Measurements from ENCODE around the gene ZNF248.
"Not testable (repeated sequence)": the region's sequence is repeated elsewhere in the genome, so short reads cannot be mapped to it uniquely, and the experiment has no call there.

ZNF248 gene

DNA sequence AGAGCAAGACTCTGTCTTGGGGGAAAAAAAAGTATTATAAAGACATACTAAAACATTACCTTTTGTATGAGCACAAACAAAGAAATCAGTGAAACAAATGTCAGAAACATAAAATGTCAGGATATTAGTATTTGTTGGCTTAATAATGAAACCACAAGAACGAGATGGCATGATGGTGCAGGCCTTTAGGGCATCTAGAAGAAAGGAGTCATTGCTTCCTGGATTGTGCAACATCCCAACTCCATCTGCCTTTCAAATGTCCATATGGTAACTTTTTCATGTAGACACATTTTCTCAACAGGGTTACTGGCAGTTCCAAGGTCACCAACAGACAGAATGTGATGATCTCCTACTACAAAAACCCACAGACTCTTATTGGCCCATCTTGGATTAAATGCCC is 96.6 kb downstream of the ZNF248 start:
- H3K27me3 ChIP-seq (ENCODE audit: control insufficient read depth, insufficient read depth, low read length): no peaks in the 10 kb centered on the region
- H3K36me3 ChIP-seq (ENCODE audit: control insufficient read depth, insufficient read depth, low read length): no peaks in the 10 kb centered on the region
- H3K4me1 ChIP-seq (ENCODE audit: control insufficient read depth, insufficient read depth, low read length): no peaks in the 10 kb centered on the region
- H3K4me3 ChIP-seq (ENCODE audit: low read length): no peak overlapping the region
- no peak overlapping the region for H3K27ac ChIP-seq (ENCODE audit: low read depth, low read length)
- H3K9ac ChIP-seq (ENCODE audit: low read length): no peak overlapping the region

DNA sequence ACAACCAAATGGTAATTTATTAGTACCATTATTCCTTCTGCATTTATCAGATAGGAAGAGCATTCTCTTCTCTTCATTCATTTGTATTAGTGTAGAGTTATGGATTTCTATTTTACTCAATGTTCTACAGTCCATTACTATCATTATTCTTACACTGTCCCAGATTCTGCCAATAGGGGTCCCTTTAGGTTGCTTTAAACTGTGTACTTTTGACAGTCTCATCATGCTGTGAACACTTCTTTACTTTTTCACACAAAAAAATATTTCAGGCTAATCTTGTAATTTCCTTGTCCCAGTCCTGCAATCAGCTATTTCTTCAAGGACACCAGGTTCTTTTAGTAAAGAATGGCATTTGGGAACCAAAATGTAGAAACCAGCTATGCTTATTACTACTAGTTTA is 99.3 kb downstream of the ZNF248 start:
- no peaks in the 10 kb centered on the region for H3K36me3 ChIP-seq (ENCODE audit: control insufficient read depth, insufficient read depth, low read length)

DNA sequence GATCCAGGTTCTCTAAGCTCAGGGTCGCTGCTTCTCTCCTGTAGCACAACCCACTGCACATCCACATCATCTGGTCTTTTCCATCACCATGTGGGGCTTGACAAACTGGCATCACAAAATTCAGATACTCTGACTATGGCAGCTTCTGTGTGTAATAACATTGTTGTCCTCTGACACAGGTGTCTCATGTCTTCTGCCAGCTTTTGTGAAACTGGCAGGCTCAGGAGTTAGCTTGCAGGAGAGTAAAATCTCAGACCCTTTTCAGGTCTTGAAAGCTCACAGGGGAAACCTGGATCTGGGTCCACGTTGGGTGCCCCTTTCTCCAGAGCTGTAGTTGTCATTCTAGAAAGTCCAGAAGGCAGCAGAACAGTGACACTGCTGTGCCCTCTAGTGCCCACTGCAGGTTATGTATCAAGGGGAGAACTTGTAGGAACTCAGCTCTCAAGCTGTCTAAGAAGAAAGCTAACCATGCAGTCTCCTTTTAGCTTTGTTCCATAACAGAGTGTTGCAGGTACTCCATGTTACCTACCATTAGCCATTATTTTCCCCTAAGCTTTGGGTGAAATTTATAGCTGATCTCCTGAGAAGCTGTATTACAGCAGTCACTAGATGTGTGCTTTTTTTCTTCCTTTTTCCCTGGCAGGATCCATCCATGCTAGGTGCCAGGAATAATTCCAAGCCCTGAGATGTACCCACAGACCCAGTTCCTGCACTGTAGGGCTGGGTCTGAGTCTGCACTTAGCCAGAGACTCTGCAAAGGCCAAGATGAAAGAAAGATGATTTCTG is 102.7 kb downstream of the ZNF248 start:
- Histone ChIP-seq H3K4me3 (ENCODE audit: low read length) (no peak overlapping the region), H3K27ac (ENCODE audit: low read depth, low read length) (no peak overlapping the region), H3K36me3 (ENCODE audit: control insufficient read depth, insufficient read depth, low read length) (no peaks in the 10 kb centered on the region), H3K9ac (ENCODE audit: low read length) (no peak overlapping the region), H3K27me3 (ENCODE audit: control insufficient read depth, insufficient read depth, low read length) (no peaks in the 10 kb centered on the region), H3K4me1 (ENCODE audit: control insufficient read depth, insufficient read depth, low read length) (no peaks in the 10 kb centered on the region)

More for the DNA sequence above, 99.3 kb downstream of the ZNF248 start:
- Histone ChIP-seq H3K4me3 (ENCODE audit: low read length) (no peak overlapping the region), H3K27ac (ENCODE audit: low read depth, low read length) (no peak overlapping the region), H3K9ac (ENCODE audit: low read length) (no peak overlapping the region), H3K4me1 (ENCODE audit: control insufficient read depth, insufficient read depth, low read length) (no peaks in the 10 kb centered on the region), H3K27me3 (ENCODE audit: control insufficient read depth, insufficient read depth, low read length) (no peaks in the 10 kb centered on the region)

DNA sequence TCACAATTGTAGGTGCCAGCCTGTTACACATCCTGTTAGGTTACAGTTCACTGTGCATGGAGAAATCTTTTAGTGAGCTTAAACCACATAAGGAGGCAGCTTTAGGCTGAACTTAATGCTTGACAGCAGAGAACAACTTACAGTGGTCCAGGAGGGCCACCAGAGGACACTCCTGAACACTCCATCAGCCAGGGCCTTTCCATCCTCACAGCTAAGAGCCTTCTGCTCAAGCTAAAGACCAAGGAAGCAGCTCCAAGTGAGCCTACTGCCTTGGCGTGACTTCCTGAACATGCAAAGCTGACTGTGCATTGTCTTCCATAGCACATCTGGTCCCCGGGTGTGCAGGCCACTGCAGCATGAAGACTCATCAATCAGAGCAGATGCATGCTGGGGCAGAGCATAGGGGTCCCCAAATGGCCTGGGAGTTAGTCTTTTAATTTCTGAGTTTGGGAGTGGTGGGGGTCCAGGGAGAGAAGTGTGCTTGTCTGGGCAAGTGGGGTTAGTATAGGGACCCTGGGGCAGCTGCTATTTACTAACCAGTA is 105.0 kb downstream of the ZNF248 start:
- no peaks in the 10 kb centered on the region for H3K4me1 ChIP-seq (ENCODE audit: control insufficient read depth, insufficient read depth, low read length)
- no peak overlapping the region for H3K27ac ChIP-seq (ENCODE audit: low read depth, low read length)
- no peaks in the 10 kb centered on the region for H3K36me3 ChIP-seq (ENCODE audit: control insufficient read depth, insufficient read depth, low read length)
- H3K27me3 ChIP-seq (ENCODE audit: control insufficient read depth, insufficient read depth, low read length): no peaks in the 10 kb centered on the region
- no peak overlapping the region for H3K4me3 ChIP-seq (ENCODE audit: low read length)
- H3K9ac ChIP-seq (ENCODE audit: low read length): no peak overlapping the region

DNA sequence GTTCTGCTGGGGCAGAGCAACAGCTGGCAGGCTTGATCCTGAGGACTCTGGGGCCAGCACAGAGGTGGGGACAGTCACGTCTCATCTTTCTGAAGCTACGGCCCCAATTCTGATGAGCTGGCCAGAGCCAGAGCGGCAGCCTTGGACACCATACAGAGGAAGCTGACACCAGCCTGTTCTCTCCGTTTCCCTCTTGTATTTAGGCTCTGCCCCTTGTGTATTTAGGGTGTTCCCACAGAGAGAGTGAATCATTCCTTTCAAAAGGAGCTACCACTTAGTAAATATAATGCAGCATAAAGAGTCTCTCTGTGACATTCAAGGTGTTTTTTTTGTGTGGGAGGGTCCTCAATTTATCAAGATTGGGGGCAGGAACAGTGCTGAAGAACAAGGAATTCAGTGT is 109.2 kb downstream of the ZNF248 start:
- Histone ChIP-seq H3K4me1 (ENCODE audit: control insufficient read depth, insufficient read depth, low read length) (no peaks in the 10 kb centered on the region), H3K36me3 (ENCODE audit: control insufficient read depth, insufficient read depth, low read length) (no peaks in the 10 kb centered on the region), H3K9ac (ENCODE audit: low read length) (no peak overlapping the region), H3K27ac (ENCODE audit: low read depth, low read length) (no peak overlapping the region), H3K27me3 (ENCODE audit: control insufficient read depth, insufficient read depth, low read length) (no peaks in the 10 kb centered on the region), H3K4me3 (ENCODE audit: low read length) (no peak overlapping the region)

DNA sequence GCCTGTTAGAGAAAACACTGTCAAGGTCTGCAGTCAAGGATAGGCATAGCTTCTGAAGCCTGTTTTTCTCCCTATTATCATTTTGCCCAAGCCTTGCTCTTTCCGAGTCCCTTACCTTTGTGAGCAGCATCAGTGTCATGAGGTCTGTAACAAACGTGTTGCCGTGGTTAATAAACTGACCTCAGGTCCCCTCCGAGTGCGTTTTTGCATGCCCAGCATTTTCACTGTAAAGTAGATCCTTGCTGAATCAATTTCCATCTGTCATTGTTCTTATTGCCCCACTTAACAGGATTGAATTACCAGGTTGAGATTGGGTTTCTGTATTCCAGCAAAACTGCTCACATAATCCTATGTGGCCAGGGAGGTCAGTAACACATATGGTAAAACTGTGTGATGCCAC is 110.3 kb downstream of the ZNF248 start:
- no peak overlapping the region for H3K4me3 ChIP-seq (ENCODE audit: low read length)
- no peak overlapping the region for H3K27ac ChIP-seq (ENCODE audit: low read depth, low read length)
- no peak overlapping the region for H3K9ac ChIP-seq (ENCODE audit: low read length)

DNA sequence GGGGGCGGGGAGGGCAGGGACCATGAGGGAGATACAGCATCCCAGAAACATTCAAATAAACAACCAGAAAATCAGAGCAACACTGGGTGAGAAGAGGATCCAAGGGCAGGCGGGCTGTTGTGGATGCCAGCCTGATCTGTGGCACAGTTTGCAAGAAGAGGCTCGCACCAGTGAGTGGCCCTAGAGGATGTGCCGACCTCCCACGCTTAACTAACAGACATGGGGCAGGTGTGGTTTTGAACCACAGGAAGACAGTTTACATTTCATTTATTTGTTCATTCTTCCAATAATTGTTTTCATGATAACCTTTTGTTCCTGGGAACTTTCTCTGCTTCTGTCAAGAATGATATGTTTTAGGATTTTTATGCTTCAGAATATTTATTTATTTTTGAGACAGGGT is 115.6 kb downstream of the ZNF248 start:
- no peaks in the 10 kb centered on the region for H3K27me3 ChIP-seq (ENCODE audit: control insufficient read depth, insufficient read depth, low read length)
- H3K4me3 ChIP-seq (ENCODE audit: low read length): no peak overlapping the region
- H3K36me3 ChIP-seq (ENCODE audit: control insufficient read depth, insufficient read depth, low read length): no peaks in the 10 kb centered on the region
- H3K9ac ChIP-seq (ENCODE audit: low read length): no peak overlapping the region
- no peaks in the 10 kb centered on the region for H3K4me1 ChIP-seq (ENCODE audit: control insufficient read depth, insufficient read depth, low read length)
- H3K27ac ChIP-seq (ENCODE audit: low read depth, low read length): no peak overlapping the region

More for the DNA sequence above, 110.3 kb downstream of the ZNF248 start:
- Histone ChIP-seq H3K4me1 (ENCODE audit: control insufficient read depth, insufficient read depth, low read length) (no peaks in the 10 kb centered on the region), H3K36me3 (ENCODE audit: control insufficient read depth, insufficient read depth, low read length) (no peaks in the 10 kb centered on the region), H3K27me3 (ENCODE audit: control insufficient read depth, insufficient read depth, low read length) (no peaks in the 10 kb centered on the region)

DNA sequence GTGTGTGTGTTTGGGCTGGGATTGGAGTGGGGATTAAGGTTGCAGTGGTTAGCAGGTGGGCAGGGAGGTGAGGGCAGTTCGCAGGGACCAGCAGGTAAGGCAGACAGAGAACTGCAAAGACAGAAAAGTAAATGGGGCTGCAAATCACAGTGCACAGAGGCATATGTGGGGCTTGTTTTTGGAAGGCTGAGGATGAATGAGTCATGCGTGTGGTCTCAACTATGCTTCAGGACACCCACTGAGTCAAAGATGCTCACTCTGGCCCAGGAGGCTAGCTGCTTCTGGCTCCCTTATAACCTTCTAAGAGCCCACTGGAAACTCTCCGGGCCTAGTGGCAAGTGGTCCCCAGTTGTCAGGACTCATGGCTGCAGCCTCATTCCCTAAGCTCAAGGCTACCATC is 118.2 kb downstream of the ZNF248 start:
- Histone ChIP-seq H3K27ac (ENCODE audit: low read depth, low read length) (no peak overlapping the region), H3K4me1 (ENCODE audit: control insufficient read depth, insufficient read depth, low read length) (no peaks in the 10 kb centered on the region), H3K36me3 (ENCODE audit: control insufficient read depth, insufficient read depth, low read length) (no peaks in the 10 kb centered on the region), H3K9ac (ENCODE audit: low read length) (no peak overlapping the region), H3K4me3 (ENCODE audit: low read length) (no peak overlapping the region), H3K27me3 (ENCODE audit: control insufficient read depth, insufficient read depth, low read length) (no peaks in the 10 kb centered on the region)

DNA sequence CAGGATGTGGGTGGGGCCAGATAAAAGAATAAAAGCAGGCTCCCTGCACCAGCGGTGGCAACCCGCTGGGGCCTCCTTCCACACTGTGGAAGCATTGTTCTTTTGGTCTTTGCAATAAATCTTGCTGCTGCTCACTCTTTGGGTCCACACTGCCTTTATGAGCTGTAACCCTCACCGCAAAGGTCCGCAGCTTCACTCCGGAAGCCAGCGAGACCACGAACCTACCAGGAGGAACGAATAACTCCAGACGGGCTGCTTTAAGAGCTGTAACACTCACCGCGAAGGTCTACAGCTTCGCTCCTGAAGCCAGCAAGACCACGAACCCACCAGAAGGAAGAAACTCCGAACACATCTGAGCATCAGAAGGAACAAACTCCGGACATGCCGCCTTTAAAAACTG is 119.2 kb downstream of the ZNF248 start:
- H3K27ac ChIP-seq (ENCODE audit: low read depth, low read length); H3K36me3 ChIP-seq (ENCODE audit: control insufficient read depth, insufficient read depth, low read length); H3K27me3 ChIP-seq (ENCODE audit: control insufficient read depth, insufficient read depth, low read length); H3K4me1 ChIP-seq (ENCODE audit: control insufficient read depth, insufficient read depth, low read length); H3K9ac ChIP-seq (ENCODE audit: low read length); H3K4me3 ChIP-seq (ENCODE audit: low read length): not testable (repeated sequence)

DNA sequence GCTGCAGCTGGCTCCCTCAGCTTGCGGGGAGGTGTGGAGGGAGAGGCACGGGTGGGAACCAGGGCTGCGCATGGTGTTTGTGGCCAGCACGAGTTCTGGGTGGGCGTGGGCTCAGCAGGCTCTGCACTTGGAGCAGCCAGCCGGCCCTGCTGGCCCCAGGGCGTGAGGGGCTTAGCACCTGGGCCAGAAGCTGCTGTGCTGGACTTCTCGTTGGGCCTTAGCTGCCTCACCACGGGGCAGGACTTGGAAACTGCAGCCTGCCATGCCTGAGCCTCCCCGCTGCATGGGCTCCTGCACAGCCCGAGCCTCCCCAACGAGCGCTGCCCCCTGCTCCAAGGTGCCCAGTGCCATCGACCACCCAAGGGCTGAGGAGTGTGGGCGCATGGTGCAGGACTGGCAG is 120.1 kb downstream of the ZNF248 start:
- Histone ChIP-seq H3K4me1 (ENCODE audit: control insufficient read depth, insufficient read depth, low read length) (no peaks in the 10 kb centered on the region), H3K36me3 (ENCODE audit: control insufficient read depth, insufficient read depth, low read length) (no peaks in the 10 kb centered on the region), H3K27ac (ENCODE audit: low read depth, low read length) (no peak overlapping the region)

DNA sequence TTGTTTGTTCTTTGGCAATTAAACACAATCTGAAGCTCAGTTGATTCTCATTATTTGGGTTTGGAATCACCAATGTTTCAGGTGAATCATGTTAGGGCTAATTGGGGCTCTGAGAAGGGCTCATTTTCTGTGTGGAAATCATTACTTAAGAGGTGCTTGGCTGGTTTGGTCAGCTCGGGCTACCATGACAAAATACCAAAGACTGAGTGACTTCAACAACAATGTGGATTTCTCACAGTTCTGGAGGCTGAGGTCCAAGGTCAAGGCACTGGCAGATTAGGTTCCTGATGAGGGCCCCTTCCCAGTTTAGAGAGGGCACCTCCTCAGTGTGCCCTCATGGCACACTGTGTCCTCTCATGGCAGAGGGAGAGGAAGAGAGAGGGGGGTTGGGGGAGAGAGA is 121.3 kb downstream of the ZNF248 start:
- Histone ChIP-seq H3K27ac (ENCODE audit: low read depth, low read length) (no peak overlapping the region), H3K4me3 (ENCODE audit: low read length) (no peak overlapping the region), H3K36me3 (ENCODE audit: control insufficient read depth, insufficient read depth, low read length) (no peaks in the 10 kb centered on the region), H3K4me1 (ENCODE audit: control insufficient read depth, insufficient read depth, low read length) (no peaks in the 10 kb centered on the region), H3K9ac (ENCODE audit: low read length) (no peak overlapping the region), H3K27me3 (ENCODE audit: control insufficient read depth, insufficient read depth, low read length) (no peaks in the 10 kb centered on the region)

More for the DNA sequence above, 120.1 kb downstream of the ZNF248 start:
- Histone ChIP-seq H3K4me3 (ENCODE audit: low read length) (no peak overlapping the region), H3K9ac (ENCODE audit: low read length) (no peak overlapping the region), H3K27me3 (ENCODE audit: control insufficient read depth, insufficient read depth, low read length) (no peaks in the 10 kb centered on the region)

DNA sequence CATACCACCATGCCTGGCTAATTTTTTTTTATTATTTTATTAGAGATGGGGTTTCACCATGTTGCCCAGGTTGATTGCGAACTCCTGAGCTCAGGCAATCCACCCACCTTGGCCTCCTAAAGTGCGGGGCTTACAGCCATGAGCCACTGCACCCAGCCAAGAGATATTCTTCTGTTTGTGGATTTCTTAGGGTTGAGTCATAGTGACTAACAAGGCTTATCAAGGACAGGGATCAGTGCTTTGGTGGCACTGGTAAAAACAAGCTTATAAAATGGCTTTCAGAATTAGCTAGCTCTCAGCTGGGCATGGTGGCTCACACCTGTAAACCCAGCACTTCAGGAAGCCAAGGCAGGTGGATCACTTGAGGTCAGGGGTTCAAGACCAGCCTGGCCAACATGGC is 122.4 kb downstream of the ZNF248 start:
- no peak overlapping the region for H3K4me3 ChIP-seq (ENCODE audit: low read length)
- no peaks in the 10 kb centered on the region for H3K27me3 ChIP-seq (ENCODE audit: control insufficient read depth, insufficient read depth, low read length)
- no peaks in the 10 kb centered on the region for H3K36me3 ChIP-seq (ENCODE audit: control insufficient read depth, insufficient read depth, low read length)
- H3K27ac ChIP-seq (ENCODE audit: low read depth, low read length): no peak overlapping the region
- no peak overlapping the region for H3K9ac ChIP-seq (ENCODE audit: low read length)
- no peaks in the 10 kb centered on the region for H3K4me1 ChIP-seq (ENCODE audit: control insufficient read depth, insufficient read depth, low read length)

Measured in rectal smooth muscle tissue (tissue), 1 donor.